H1 (cell line): ENCODE measurements around the gene IRAK1BP1. TPM values are rescaled to one million over a fixed set of nuclear protein-coding genes. Genes with fewer than 3 reads are reported as not detected.

Experiments used
- CTCF ChIA-PET: fragments of 300-600 bp; sonication (Branson Sonifier 250); formaldehyde crosslinking; loops from one replicate; lab custom pipeline; 2021; ENCODE audit not compliant: partially characterized antibody; lab: Charles Lee
- POLR2A ChIA-PET: fragments of 300-600 bp; sonication (Branson Sonifier 250); formaldehyde crosslinking; loops from one replicate; lab custom pipeline; 2021; ENCODE audit warnings: inconsistent platforms; ENCODE audit not compliant: partially characterized antibody; lab: Charles Lee
- DNase-seq, 2 experiments: peaks; one replicate each; pipeline versions ENCODE4 v3.0.0 to v3.0.0-alpha.2; 2010 to 2022; ENCODE audit warnings: low spot score in 2 of 2, low read depth in 1 of 2, mixed read lengths in 1 of 2
- FAIRE-seq: peaks from 2 replicates; lab custom pipeline; 2011; peaks lifted over from hg19 to GRCh38; lab: Jason Lieb, UNC
- H2AFZ ChIP-seq: 2 replicates; pipeline ENCODE4 v1.8.1; 2012; ENCODE audit warnings: low read length, inconsistent platforms
- H2AK5ac ChIP-seq: 2 replicates; pipeline ENCODE4 v1.6.1; 2013; ENCODE audit warnings: low read depth, low read length
- H2BK120ac ChIP-seq: replicated peaks from 2 replicates; pipeline ENCODE3; 2013; ENCODE audit warnings: low read depth, low read length, inconsistent platforms
- H2BK12ac ChIP-seq: 2 replicates; pipeline ENCODE4 v1.6.1; 2013; ENCODE audit warnings: low read depth, low read length
- H2BK15ac ChIP-seq: 2 replicates; pipeline ENCODE4 v1.6.1; 2013; ENCODE audit warnings: low read length
- H2BK20ac ChIP-seq: 2 replicates; pipeline ENCODE4 v1.6.1; 2013; ENCODE audit warnings: low read length
- H2BK5ac ChIP-seq: 2 replicates; pipeline ENCODE4 v1.6.1; 2013; ENCODE audit warnings: low read depth, low read length
- H3K14ac ChIP-seq: 2 replicates; pipeline ENCODE4 v1.6.1; 2013; ENCODE audit warnings: inconsistent platforms; ENCODE audit not compliant: insufficient read length
- H3K18ac ChIP-seq: 2 replicates; pipeline ENCODE4 v1.6.1; 2013; ENCODE audit warnings: low read length; ENCODE audit errors: extremely low read depth
- H3K23ac ChIP-seq: 2 replicates; pipeline ENCODE4 v1.6.1; 2013; ENCODE audit warnings: inconsistent platforms; ENCODE audit not compliant: insufficient read length
- H3K23me2 ChIP-seq: 2 replicates; pipeline ENCODE4 v1.6.1; 2013; ENCODE audit warnings: low read depth, low read length
- H3K27ac ChIP-seq: 2 replicates; pipeline ENCODE4 v1.6.1; 2011; ENCODE audit warnings: low read depth, low read length, inconsistent platforms
- H3K27me3 ChIP-seq, 4 experiments: replicated peaks in 1 of 4; 1 replicate in 1 of 4; 2 replicates in 3 of 4; pipeline versions ENCODE4 v1.6.1 to v1.8.1; 2011 to 2013; ENCODE audit warnings: low read length in 3 of 4, mild to moderate bottlenecking in 3 of 4, inconsistent platforms in 2 of 4, mixed read lengths in 2 of 4, moderate library complexity in 1 of 4; ENCODE audit not compliant: control insufficient read depth in 3 of 4, insufficient read depth in 3 of 4; ENCODE audit errors: extremely low read depth in 1 of 4
- H3K36me3 ChIP-seq, 4 experiments: 2 replicates each; pipeline versions ENCODE4 v1.6.1 to v1.8.1; 2011 to 2013; ENCODE audit warnings: mild to moderate bottlenecking in 4 of 4, low read length in 3 of 4, moderate library complexity in 2 of 4, control low read depth in 1 of 4, inconsistent platforms in 1 of 4; ENCODE audit not compliant: insufficient read depth in 4 of 4, control insufficient read depth in 2 of 4
- H3K4ac ChIP-seq: replicated peaks from 2 replicates; pipeline ENCODE3; 2013; ENCODE audit warnings: low read length, low read depth, mixed read lengths, inconsistent platforms; ENCODE audit not compliant: insufficient read length
- H3K4me1 ChIP-seq, 4 experiments: replicated peaks in 1 of 4; 1 replicate in 1 of 4; 2 replicates in 3 of 4; pipeline versions ENCODE4 v1.6.1 to v1.8.1; 2011 to 2013; ENCODE audit warnings: low read length in 3 of 4, inconsistent platforms in 2 of 4, mixed read lengths in 1 of 4; ENCODE audit not compliant: insufficient read depth in 4 of 4, control insufficient read depth in 3 of 4
- H3K4me2 ChIP-seq, 2 experiments: 2 replicates each; pipeline versions ENCODE4 v1.6.1 to v1.8.1; 2011 to 2013; ENCODE audit warnings: low read depth in 2 of 2, low read length in 2 of 2, control low read depth in 1 of 2, inconsistent platforms in 1 of 2, mild to moderate bottlenecking in 1 of 2; ENCODE audit not compliant: insufficient read depth in 1 of 2
- H3K4me3 ChIP-seq, 4 experiments: fragments of 200-600, 300-600 bp in 1 of 4; sonication (generic), shearing (Covaris generic), sonication (Bioruptor Twin) in 1 of 4; 2 replicates each; pipeline versions ENCODE4 v1.5.1 to v1.8.1; 2011 to 2016; ENCODE audit warnings: low read length in 4 of 4, low read depth in 3 of 4, control low read depth in 2 of 4, inconsistent platforms in 2 of 4, mild to moderate bottlenecking in 2 of 4, mixed read lengths in 1 of 4, moderate library complexity in 1 of 4; ENCODE audit not compliant: insufficient read depth in 2 of 4; ENCODE audit errors: extremely low read depth in 1 of 4
- H3K56ac ChIP-seq: replicated peaks from 2 replicates; pipeline ENCODE3; 2013; ENCODE audit warnings: low read depth, mild to moderate bottlenecking, mixed read lengths, low read length, inconsistent platforms; ENCODE audit not compliant: insufficient read length
- H3K79me1 ChIP-seq: 2 replicates; pipeline ENCODE4 v1.6.1; 2013; ENCODE audit warnings: low read depth, low read length, control low read depth
- H3K79me2 ChIP-seq, 2 experiments: 2 replicates each; pipeline versions ENCODE4 v1.6.1 to v1.8.1; 2012 to 2013; ENCODE audit warnings: low read length in 2 of 2, mild to moderate bottlenecking in 2 of 2, inconsistent platforms in 1 of 2; ENCODE audit not compliant: insufficient read depth in 2 of 2, control insufficient read depth in 1 of 2
- H3K9ac ChIP-seq, 4 experiments: replicated peaks in 1 of 4; 1 replicate in 1 of 4; 2 replicates in 3 of 4; pipeline versions ENCODE4 v1.6.1 to v1.8.1; 2011 to 2013; ENCODE audit warnings: low read depth in 3 of 4, low read length in 3 of 4, control low read depth in 2 of 4, mild to moderate bottlenecking in 2 of 4, moderate library complexity in 2 of 4, inconsistent platforms in 1 of 4; ENCODE audit errors: extremely low read depth in 1 of 4
- H3K9me3 ChIP-seq, 2 experiments: 2 replicates each; pipeline versions ENCODE4 v1.6.1 to v1.8.1; 2012 to 2013; ENCODE audit warnings: mild to moderate bottlenecking in 2 of 2, moderate library complexity in 2 of 2, control low read depth in 1 of 2, inconsistent platforms in 1 of 2, low read depth in 1 of 2, low read length in 1 of 2, mixed read lengths in 1 of 2; ENCODE audit not compliant: insufficient read depth in 2 of 2
- H4K20me1 ChIP-seq, 2 experiments: replicated peaks in 1 of 2; 2 replicates each; pipeline versions ENCODE3 to v1.8.1; 2011 to 2013; ENCODE audit warnings: inconsistent platforms in 2 of 2, low read length in 2 of 2, mild to moderate bottlenecking in 1 of 2; ENCODE audit not compliant: insufficient read depth in 2 of 2, control insufficient read depth in 1 of 2
- H4K5ac ChIP-seq: 2 replicates; pipeline ENCODE4 v1.6.1; 2013; ENCODE audit warnings: low read length, low read depth, mixed read lengths, inconsistent platforms; ENCODE audit not compliant: insufficient read length
- H4K8ac ChIP-seq: 2 replicates; pipeline ENCODE4 v1.8.0; 2013; ENCODE audit warnings: mild to moderate bottlenecking, moderate library complexity, low read length, inconsistent platforms; ENCODE audit not compliant: insufficient read depth; ENCODE audit errors: extremely low read depth
- H4K91ac ChIP-seq: replicated peaks from 2 replicates; pipeline ENCODE3; 2013; ENCODE audit warnings: low read length, mixed read lengths, inconsistent platforms; ENCODE audit not compliant: insufficient read length
- CHD2 ChIP-seq: IDR thresholded peaks from 2 replicates; pipeline ENCODE4 v1.6.1; 2012; ENCODE audit warnings: low read length, improper control_type of control experiment
- EP300 ChIP-seq, 2 experiments: IDR thresholded peaks; 1 replicate in 1 of 2; 2 replicates in 1 of 2; pipeline ENCODE4 v1.6.1; 2011 to 2012; ENCODE audit warnings: low read depth in 2 of 2, low read length in 2 of 2, mild to moderate bottlenecking in 2 of 2, borderline replicate concordance in 1 of 2, inconsistent platforms in 1 of 2, moderate library complexity in 1 of 2
- GABPA ChIP-seq: IDR thresholded peaks from 2 replicates; pipeline ENCODE4 v1.6.1; 2011; ENCODE audit warnings: mild to moderate bottlenecking, low read length, moderate library complexity, borderline replicate concordance; ENCODE audit not compliant: insufficient read depth
- HDAC2 ChIP-seq, 2 experiments: fragments of 300-600 bp in 1 of 2; sonication (generic) in 1 of 2; IDR thresholded peaks; 2 replicates each; pipeline ENCODE4 v1.6.1; 2011 to 2012; ENCODE audit warnings: low read depth in 2 of 2, low read length in 2 of 2, mild to moderate bottlenecking in 2 of 2, moderate library complexity in 2 of 2, borderline replicate concordance in 1 of 2, inconsistent platforms in 1 of 2
- JUN ChIP-seq: IDR thresholded peaks from 2 replicates; pipeline ENCODE4 v1.6.1; 2011; ENCODE audit warnings: low read depth, mild to moderate bottlenecking, improper control_type of control experiment, low read length
- PHF8 ChIP-seq: fragments of 200-600 bp; sonication (generic); conservative IDR thresholded peaks from 2 replicates; pipeline ENCODE4 v1.7.1; 2012; ENCODE audit warnings: low read depth, mild to moderate bottlenecking, inconsistent platforms, low read length, moderate library complexity
- RNF2 ChIP-seq: fragments of 200-900, 300-1000 bp; sonication (generic); IDR thresholded peaks from 2 replicates; pipeline ENCODE4 v1.7.1; 2016; ENCODE audit warnings: borderline replicate concordance, low read depth, mild to moderate bottlenecking, antibody characterized with exemption, low read length; ENCODE audit not compliant: poor library complexity, severe bottlenecking; ENCODE audit errors: missing control alignments
- SAP30 ChIP-seq: fragments of 300-600 bp; sonication (generic); IDR thresholded peaks from 2 replicates; pipeline ENCODE4 v1.7.1; 2012; ENCODE audit warnings: low read length, moderate library complexity, mild to moderate bottlenecking, inconsistent platforms; ENCODE audit not compliant: insufficient read depth, insufficient replicate concordance
- SIN3A ChIP-seq, 2 experiments: IDR thresholded peaks in 1 of 2; conservative IDR thresholded peaks in 1 of 2; 2 replicates each; pipeline ENCODE4 v1.6.1; 2011 to 2012; ENCODE audit warnings: low read length in 2 of 2, improper control_type of control experiment in 1 of 2, low read depth in 1 of 2, mild to moderate bottlenecking in 1 of 2
- SP4 ChIP-seq: IDR thresholded peaks from 2 replicates; pipeline ENCODE4 v1.6.1; 2012; ENCODE audit warnings: low read length, inconsistent platforms
- YY1 ChIP-seq: IDR thresholded peaks from 2 replicates; pipeline ENCODE4 v1.6.1; 2011; ENCODE audit warnings: low read depth, mild to moderate bottlenecking, low read length
- ZNF274 ChIP-seq: IDR thresholded peaks from 2 replicates; pipeline ENCODE4 v1.7.0; 2012; ENCODE audit warnings: low read length, borderline replicate concordance; ENCODE audit errors: extremely low read depth
- WGBS, 2 experiments: shearing (Covaris generic) in 1 of 2; methylation state at CpG; one replicate each; pipeline versions ENCODE4 v1.1.6 to v1.1.7; 2013 to 2015; ENCODE audit warnings: low lambda C conversion rate in 2 of 2, mixed read lengths in 2 of 2, inconsistent platforms in 1 of 2, low coverage in 1 of 2, missing lambda C conversion rate in 1 of 2; ENCODE audit not compliant: insufficient replicate concordance in 2 of 2, insufficient coverage in 1 of 2, insufficient read length in 1 of 2; ENCODE audit errors: extremely low coverage in 1 of 2, missing lambda C conversion rate in 1 of 2; 5-methylcytosine and 5-hydroxymethylcytosine counted together
- polyA plus RNA-seq, 7 experiments: library from polyadenylated mRNA; depleted of rRNA in 3 of 7; stranded (reverse) in 5 of 7; unstranded in 2 of 7; fragments of >200 nt in 5 of 7; fragments of 200-250 nt in 2 of 7; gene quantifications; 1 replicate in 5 of 7; 2 replicates in 1 of 7; 4 replicates in 1 of 7; pipeline versions ENCODE4 v1.2.1 to v1.2.3, GENCODE V29; 2011 to 2013; ENCODE audit warnings: missing spikeins in 2 of 7, mixed read lengths in 2 of 7
- total RNA-seq: library from RNA; stranded (reverse); fragmentation: NEBNext Ultra II Directional; extraction: Animal tissue kit (Norgen Biotek cat#: 25700); gene quantifications from 2 replicates; pipeline ENCODE4 v1.2.1, GENCODE V29; 2021

IRAK1BP1 gene
- total and polyA plus RNA-seq, 2 of the 8 experiments (the other 6 are each of a cell fraction or from before 2014, with no cell fraction given) = 3.7 to 4.7 TPM

GRCh38 chr6:78910010-78910409 is 42.7 kb downstream of the IRAK1BP1 start:
- Histone ChIP-seq H3K9ac (no peak overlapping the region), H3K23ac (no peak overlapping the region), H3K79me1 (no peaks in the 10 kb centered on the region; the same call in 1 of the 2 replicates), H2BK12ac (no peak overlapping the region), H2BK120ac (no peak overlapping the region), H3K27me3 (peaks cover 0 to 9% (median 4%) of the 10 kb centered on the region in 4 experiments; a peak in 6 of 7 replicates), H3K4ac (no peak overlapping the region), H3K4me3 (peak overlapping the region; percentile 38 to 69 (median 63); a peak in 7 of 8 replicates), H3K56ac (no peak overlapping the region), H3K4me1 (peaks cover 0 to 7% (median 1%) of the 10 kb centered on the region in 4 experiments; a peak in 4 of 7 replicates), H3K9me3 (no peaks in the 10 kb centered on the region), H2AK5ac (no peak overlapping the region), H2BK5ac (no peak overlapping the region), H2BK20ac (no peak overlapping the region), H4K91ac (no peak overlapping the region), H2BK15ac (no peak overlapping the region), H3K23me2 (peaks cover 7% of the 10 kb centered on the region), H2AFZ (no peak overlapping the region), H3K14ac (no peak overlapping the region), H3K18ac (no peak overlapping the region), H4K20me1 (peaks cover 0 to 2% of the 10 kb centered on the region in 2 experiments), H4K8ac (no peak overlapping the region), H3K27ac (no peak overlapping the region), H4K5ac (no peak overlapping the region), H3K79me2 (no peaks in the 10 kb centered on the region), H3K36me3 (no peaks in the 10 kb centered on the region), H3K4me2 (peak overlapping the region; percentile 90 to 99)
- WGBS, 2 experiments = 80% methylated on average over 8 of the region's 10 CpGs; no CpG with 5 or more reads in 1 of the 2 experiments
- DNase-seq (no peak), FAIRE-seq (no peak)
- ChIA-PET CTCF (interaction anchor here (0.9 kb wide), 1 partner anchor 12 kb away, joined by 3 read pairs; no protein-coding TSS in a partner anchor), POLR2A (no interaction called here)
- TF ChIP-seq SAP30 = no peak
- TF ChIP-seq HDAC2 (IDR thresholded peaks at IDR 0.05; ENCODE audit: borderline replicate concordance in 1 of 2, low read depth in 2 of 2, low read length in 2 of 2) = no peak
- TF ChIP-seq JUN = no peak
- no peak for TF ChIP-seq SIN3A (conservative IDR thresholded peaks at IDR 0.05 in 1 of 2, IDR thresholded peaks at IDR 0.05 in 1 of 2; ENCODE audit: low read depth in 1 of 2, low read length in 2 of 2)
- TF ChIP-seq ZNF274 = no peak
- TF ChIP-seq CHD2 = no peak
- no peak for TF ChIP-seq GABPA
- TF ChIP-seq SP4 = no peak
- no peak for TF ChIP-seq RNF2
- TF ChIP-seq YY1 = no peak
- TF ChIP-seq EP300 (IDR thresholded peaks at IDR 0.05; ENCODE audit: borderline replicate concordance in 1 of 2, low read depth in 2 of 2, low read length in 2 of 2) = no peak
- TF ChIP-seq PHF8 = no peak
